Measurements from ENCODE around the gene TMEFF2.

DNA sequence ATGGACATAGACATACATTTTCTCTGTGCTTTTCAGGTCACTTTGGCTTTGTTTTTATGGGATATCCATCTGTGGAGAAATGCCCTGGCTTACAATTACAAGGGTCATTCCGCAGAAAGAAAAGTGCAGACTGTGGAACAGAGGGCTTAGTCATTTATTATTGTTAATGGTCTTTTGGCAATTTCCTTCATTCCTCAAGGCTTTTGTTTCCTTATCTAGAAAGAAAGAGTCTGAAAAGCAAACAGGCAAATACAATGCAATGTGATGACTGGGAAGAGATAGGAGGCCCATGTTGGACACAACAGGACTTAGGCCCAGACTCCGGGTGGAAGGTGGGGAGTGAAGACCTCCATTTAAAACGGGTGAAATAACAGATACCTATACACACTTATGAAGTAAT is 218.3 kb downstream of the TMEFF2 start:
- TF ChIP-seq POLR2A (IDR thresholded peaks at IDR 0.05), result no peak
- TF ChIP-seq EP300 (IDR thresholded peaks at IDR 0.05; ENCODE audit: low read depth), result no peak
- TF ChIP-seq, protein P1, sequence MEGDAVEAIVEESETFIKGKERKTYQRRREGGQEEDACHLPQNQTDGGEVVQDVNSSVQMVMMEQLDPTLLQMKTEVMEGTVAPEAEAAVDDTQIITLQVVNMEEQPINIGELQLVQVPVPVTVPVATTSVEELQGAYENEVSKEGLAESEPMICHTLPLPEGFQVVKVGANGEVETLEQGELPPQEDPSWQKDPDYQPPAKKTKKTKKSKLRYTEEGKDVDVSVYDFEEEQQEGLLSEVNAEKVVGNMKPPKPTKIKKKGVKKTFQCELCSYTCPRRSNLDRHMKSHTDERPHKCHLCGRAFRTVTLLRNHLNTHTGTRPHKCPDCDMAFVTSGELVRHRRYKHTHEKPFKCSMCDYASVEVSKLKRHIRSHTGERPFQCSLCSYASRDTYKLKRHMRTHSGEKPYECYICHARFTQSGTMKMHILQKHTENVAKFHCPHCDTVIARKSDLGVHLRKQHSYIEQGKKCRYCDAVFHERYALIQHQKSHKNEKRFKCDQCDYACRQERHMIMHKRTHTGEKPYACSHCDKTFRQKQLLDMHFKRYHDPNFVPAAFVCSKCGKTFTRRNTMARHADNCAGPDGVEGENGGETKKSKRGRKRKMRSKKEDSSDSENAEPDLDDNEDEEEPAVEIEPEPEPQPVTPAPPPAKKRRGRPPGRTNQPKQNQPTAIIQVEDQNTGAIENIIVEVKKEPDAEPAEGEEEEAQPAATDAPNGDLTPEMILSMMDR (IDR thresholded peaks at IDR 0.05), result no peak
